ENCODE data around the gene XPO6. TPM values are rescaled to one million over a fixed set of nuclear protein-coding genes. Genes with fewer than 3 reads are reported as not detected.

The XPO6 gene
- total RNA-seq, 1 donor from 2014 or later = 232 TPM

DNA sequence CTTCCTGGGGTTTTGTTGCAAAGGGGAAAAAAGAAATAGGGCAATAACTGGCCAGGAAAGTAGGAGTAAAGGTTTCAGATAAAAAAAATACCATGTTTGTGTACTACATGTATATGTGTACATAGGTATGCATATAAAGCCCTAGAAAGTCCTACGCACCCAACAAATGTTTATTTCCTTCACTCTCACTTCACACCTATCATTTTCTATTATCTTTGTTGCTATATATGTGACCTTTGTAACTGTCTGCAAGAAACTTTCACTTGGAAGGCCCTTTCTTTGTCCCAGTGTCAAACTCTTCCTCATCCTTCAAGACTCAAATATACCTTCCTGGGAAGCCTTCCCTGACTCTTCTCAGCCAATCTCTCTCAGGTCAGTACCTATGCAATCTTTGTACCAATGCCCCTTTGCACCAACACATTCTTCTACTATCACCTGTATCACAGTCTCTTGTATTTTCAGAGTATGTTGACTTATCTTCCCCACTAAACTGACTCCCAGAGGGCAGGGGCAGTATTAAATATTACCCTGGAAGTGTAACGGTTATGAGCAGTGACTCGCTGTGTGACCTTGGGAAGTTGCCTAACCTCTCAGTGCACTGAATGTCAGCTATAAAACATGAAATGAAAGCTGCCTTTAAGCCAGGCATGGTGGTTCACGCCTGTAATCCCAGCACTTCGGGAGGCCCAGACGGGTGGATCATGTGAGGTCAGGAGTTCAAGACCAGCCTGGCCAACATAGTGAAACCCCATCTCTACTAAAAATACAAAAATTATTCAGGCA, 6.5 kb downstream of the XPO6 start:
- TF ChIP-seq, protein P1, sequence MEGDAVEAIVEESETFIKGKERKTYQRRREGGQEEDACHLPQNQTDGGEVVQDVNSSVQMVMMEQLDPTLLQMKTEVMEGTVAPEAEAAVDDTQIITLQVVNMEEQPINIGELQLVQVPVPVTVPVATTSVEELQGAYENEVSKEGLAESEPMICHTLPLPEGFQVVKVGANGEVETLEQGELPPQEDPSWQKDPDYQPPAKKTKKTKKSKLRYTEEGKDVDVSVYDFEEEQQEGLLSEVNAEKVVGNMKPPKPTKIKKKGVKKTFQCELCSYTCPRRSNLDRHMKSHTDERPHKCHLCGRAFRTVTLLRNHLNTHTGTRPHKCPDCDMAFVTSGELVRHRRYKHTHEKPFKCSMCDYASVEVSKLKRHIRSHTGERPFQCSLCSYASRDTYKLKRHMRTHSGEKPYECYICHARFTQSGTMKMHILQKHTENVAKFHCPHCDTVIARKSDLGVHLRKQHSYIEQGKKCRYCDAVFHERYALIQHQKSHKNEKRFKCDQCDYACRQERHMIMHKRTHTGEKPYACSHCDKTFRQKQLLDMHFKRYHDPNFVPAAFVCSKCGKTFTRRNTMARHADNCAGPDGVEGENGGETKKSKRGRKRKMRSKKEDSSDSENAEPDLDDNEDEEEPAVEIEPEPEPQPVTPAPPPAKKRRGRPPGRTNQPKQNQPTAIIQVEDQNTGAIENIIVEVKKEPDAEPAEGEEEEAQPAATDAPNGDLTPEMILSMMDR (IDR thresholded peaks at IDR 0.05; ENCODE audit: partially characterized antibody, unreplicated experiment) = no peak
- Mint-ChIP-seq H3K4me1 (ENCODE audit: low read depth, unreplicated experiment) (peaks cover 4% of the 10 kb centered on the region), H3K4me3 (ENCODE audit: unreplicated experiment) (no peak overlapping the region), H3K36me3 (ENCODE audit: unreplicated experiment) (peaks cover 4% of the 10 kb centered on the region), H3K9me3 (ENCODE audit: unreplicated experiment) (no peaks in the 10 kb centered on the region), H3K27ac (ENCODE audit: unreplicated experiment) (no peak overlapping the region), H3K27me3 (ENCODE audit: unreplicated experiment) (peaks cover 4% of the 10 kb centered on the region)
- DNase-seq = no peak

DNA sequence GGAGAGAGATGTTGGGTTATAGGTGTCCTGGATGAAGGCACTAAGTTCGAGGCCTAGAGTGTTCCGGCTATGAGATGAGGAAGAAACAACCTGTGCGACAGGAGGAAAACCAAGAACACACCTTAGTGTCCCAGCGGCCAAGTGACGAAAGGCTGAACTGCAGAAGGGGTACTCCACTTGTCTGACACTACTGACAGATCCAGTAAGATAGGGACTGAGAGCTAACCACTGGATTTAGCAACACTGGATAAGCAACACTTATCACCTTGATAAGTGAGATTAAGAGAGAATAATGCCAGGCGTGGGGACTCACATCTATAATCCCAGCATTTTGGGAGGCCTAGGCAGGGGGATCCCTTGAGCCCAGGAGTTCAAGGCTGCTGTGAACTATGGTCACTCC, 7.1 kb downstream of the XPO6 start:
- no peak for DNase-seq
- Mint-ChIP-seq H3K4me1 (ENCODE audit: low read depth, unreplicated experiment) (peaks cover 4% of the 10 kb centered on the region), H3K9me3 (ENCODE audit: unreplicated experiment) (no peaks in the 10 kb centered on the region), H3K36me3 (ENCODE audit: unreplicated experiment) (peaks cover 4% of the 10 kb centered on the region), H3K27me3 (ENCODE audit: unreplicated experiment) (peaks cover 4% of the 10 kb centered on the region), H3K4me3 (ENCODE audit: unreplicated experiment) (no peak overlapping the region), H3K27ac (ENCODE audit: unreplicated experiment) (no peak overlapping the region)
- TF ChIP-seq, protein P1 (IDR thresholded peaks at IDR 0.05; ENCODE audit: partially characterized antibody, unreplicated experiment) = no peak

DNA sequence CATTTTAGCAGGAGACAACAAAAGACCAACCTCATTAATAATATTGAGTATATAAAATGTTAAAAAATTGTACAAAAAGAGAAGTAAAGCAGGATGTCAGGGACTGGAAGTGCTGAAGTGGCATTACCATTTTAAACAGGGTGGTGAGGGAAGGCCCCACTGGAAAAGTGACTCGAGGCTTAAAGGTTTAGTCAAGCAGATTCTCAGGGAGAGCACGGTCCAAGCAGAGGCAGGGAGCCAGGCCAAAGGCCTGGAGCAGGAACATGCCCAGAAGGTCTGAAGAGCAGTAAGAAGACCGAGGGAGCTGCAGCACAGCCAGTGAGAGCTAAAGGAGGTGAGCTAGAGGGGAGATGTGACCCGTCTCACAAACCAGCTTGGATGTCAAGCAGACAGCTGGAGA, 7.6 kb downstream of the XPO6 start:
- TF ChIP-seq, protein P1 (IDR thresholded peaks at IDR 0.05; ENCODE audit: partially characterized antibody, unreplicated experiment) = no peak
- H3K27ac Mint-ChIP-seq (ENCODE audit: unreplicated experiment) = no peak overlapping the region
- H3K36me3 Mint-ChIP-seq (ENCODE audit: unreplicated experiment) = peaks cover 4% of the 10 kb centered on the region
- no peak for DNase-seq
- H3K9me3 Mint-ChIP-seq (ENCODE audit: unreplicated experiment) = no peaks in the 10 kb centered on the region
- H3K27me3 Mint-ChIP-seq (ENCODE audit: unreplicated experiment) = peaks cover 4% of the 10 kb centered on the region
- peaks cover 4% of the 10 kb centered on the region for H3K4me1 Mint-ChIP-seq (ENCODE audit: low read depth, unreplicated experiment)
- H3K4me3 Mint-ChIP-seq (ENCODE audit: unreplicated experiment) = no peak overlapping the region

DNA sequence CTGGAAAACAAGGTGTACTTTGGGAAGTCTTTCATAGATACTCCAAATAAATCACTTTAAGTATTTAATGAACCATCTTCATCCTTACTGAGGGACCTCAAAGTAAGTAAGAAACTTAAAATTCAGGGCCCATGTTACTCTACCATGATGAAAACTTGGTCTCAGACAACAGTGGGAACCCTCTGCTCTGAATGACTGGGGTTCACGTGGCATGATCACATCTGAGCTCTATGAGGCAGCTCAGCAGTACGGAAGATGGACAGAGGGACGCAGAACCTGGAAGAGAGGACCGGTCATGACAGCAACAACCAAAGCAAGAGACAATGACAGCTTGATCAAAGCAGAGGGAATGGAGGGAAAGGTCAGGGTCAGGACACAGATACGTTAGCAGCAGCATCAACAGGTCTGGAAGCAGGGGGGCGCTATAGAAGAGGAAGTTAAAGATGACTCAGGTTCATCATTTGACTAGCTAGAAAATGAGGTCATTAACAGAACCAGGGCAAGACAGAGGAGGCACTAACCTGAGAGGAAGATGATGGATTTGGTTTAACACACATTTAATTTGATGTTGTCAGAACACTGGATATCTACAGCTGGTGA, 9.5 kb downstream of the XPO6 start:
- Mint-ChIP-seq H3K27me3 (ENCODE audit: unreplicated experiment) (peaks cover 4% of the 10 kb centered on the region), H3K4me3 (ENCODE audit: unreplicated experiment) (no peak overlapping the region), H3K9me3 (ENCODE audit: unreplicated experiment) (no peaks in the 10 kb centered on the region), H3K27ac (ENCODE audit: unreplicated experiment) (no peak overlapping the region), H3K4me1 (ENCODE audit: low read depth, unreplicated experiment) (no peaks in the 10 kb centered on the region), H3K36me3 (ENCODE audit: unreplicated experiment) (no peaks in the 10 kb centered on the region)
- no peak for DNase-seq
- TF ChIP-seq, protein P1 (IDR thresholded peaks at IDR 0.05; ENCODE audit: partially characterized antibody, unreplicated experiment) = no peak

DNA sequence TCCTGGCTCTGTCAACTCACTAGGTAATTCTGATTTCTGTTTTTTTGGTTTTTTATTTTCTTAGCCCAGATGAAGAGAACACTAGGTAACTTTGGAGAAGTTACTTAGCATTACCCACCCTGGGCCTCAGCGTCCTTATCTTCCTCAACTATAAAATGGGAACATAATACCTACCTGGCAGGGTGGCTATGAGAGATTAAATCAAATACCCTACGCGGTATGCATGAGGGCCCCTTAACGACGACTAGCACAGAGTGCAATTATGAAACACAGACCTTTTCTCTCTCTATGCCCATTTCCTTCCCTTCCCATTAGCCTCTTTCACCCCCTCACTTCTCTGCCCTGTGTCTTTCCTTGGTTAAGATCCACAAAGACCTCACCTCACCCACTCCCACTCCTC, 11.1 kb downstream of the XPO6 start:
- Mint-ChIP-seq H3K4me1 (ENCODE audit: low read depth, unreplicated experiment) (no peaks in the 10 kb centered on the region), H3K4me3 (ENCODE audit: unreplicated experiment) (no peak overlapping the region), H3K27me3 (ENCODE audit: unreplicated experiment) (peaks cover 4% of the 10 kb centered on the region), H3K27ac (ENCODE audit: unreplicated experiment) (peak overlapping the region; percentile 20), H3K36me3 (ENCODE audit: unreplicated experiment) (no peaks in the 10 kb centered on the region), H3K9me3 (ENCODE audit: unreplicated experiment) (no peaks in the 10 kb centered on the region)
- TF ChIP-seq, protein P1 (IDR thresholded peaks at IDR 0.05; ENCODE audit: partially characterized antibody, unreplicated experiment) = no peak
- DNase-seq = no peak
